GM21529 (cell line): ENCODE data around the gene MYBL2.
"Not testable (repeated sequence)": the region's sequence is repeated elsewhere in the genome, so short reads cannot be mapped to it uniquely, and the experiment has no call there.

Experiments
- ATAC-seq: cut with Tn5 transposase; IDR thresholded peaks from one replicate; pipeline ENCODE4 v1.9.1; 2021; ENCODE audit not compliant: unreplicated experiment

MYBL2 gene

DNA sequence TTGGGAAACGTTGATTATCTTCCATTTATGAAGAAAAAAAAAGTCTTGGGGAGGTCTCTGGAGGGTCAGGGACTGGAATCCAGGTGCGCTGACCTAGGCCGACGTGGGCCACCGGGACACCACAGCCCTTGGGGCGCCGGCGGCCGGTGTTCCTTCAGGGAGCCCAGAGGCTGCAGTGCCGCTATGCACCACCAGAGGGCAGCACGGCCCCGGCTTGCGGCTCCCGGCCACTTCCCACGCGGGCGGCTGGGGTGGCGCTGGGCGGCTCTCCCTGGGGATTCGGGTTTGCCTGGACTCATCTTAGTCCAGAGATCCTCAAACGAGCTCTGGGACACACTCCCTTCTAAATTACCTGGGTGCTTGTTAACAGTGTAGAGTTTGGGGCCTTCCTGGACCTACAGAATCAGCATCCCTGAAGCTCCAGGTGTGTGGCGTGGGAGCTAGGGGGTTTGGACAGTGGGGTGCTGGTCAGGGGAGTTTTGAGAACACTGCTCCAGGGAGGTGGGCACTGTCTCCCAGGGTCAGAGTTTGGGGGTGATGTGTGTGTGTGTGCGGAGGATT lies 82.9 kb downstream of the MYBL2 start:
- ATAC-seq, result no peak

DNA sequence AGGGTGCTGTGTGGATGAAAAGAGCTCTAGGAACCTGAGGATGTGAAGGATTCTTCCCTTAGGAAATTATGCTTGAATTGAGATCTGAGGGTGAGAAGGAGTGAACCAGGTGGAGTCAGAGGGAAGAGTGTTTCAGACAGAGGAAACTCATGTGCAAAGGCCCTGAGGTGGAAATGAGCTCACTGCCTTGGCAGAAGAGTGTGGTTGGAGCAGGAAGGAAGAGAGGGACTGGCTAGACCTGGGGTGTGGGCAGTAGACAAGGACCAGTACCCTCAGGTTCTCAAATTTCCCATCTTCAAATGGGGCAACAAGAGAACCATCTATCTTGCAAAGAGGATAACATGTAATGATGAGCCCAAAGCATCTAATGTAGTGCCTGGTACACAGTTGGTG lies 83.9 kb downstream of the MYBL2 start:
- ATAC-seq, result no peak

DNA sequence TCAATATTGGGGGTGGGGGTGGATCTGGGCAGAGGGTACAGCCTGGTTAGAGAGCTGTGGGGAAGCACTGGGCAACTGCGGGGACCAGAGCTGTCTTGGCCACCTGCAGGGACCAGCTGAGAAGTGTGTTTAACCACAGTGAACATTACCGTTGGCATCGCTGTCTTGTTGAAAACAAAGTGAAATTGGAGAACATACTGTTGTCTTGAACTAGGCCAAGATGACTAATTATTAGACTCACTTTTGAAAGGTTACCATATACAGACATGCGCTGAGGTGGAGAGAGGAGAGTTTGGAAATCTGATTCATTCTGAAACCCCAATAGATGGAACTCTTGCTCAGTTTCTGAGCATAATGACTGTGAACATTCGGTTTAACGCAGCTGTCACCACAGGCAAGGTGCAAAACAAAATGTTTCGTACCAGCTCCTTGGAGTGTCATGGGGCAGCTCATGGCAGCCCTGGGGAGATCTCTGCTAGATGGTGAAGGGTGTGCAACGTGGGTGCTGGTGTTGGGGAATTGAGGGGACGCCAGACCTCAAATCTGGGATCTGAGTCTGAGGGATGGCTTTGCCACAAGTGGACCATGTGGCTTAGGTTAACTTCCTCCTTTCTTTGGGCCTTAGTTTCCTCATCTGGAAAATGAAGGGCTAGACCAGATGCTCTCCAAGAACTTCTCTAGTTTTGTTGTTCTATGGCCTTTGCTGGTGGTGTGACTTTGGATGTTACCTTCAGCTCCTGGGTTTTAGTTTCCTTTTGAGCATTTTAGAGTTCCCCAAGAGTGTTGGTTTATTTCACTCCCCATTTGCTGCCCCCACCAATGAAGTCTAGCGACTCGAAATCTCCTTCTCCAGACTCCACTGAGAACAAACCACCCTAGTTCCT lies 84.5 kb downstream of the MYBL2 start:
- peak; percentile 70 for ATAC-seq

DNA sequence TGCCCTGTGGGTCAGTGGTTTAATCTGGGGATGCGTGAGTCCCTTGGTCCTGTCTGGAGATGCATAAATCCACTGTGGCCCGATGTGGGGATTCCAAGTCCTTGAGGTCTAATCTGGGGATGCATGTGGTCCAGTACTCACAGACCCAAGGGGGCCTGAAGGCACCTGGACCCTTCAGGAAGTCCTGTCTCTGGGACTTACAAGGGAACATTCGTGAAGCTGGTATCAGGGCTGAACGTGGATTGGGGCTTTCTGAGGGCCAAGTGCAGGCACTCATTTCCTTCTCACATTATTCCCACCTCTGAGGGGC lies 85.1 kb downstream of the MYBL2 start:
- no peak for ATAC-seq

GRCh38 chr20:43752561-43753301 lies 85.8 kb downstream of the MYBL2 start:
- peak; percentile 58 for ATAC-seq

- no peak for ATAC-seq
Observed at GRCh38 chr20:43755390-43755789, 88.5 kb downstream of the MYBL2 start.

DNA sequence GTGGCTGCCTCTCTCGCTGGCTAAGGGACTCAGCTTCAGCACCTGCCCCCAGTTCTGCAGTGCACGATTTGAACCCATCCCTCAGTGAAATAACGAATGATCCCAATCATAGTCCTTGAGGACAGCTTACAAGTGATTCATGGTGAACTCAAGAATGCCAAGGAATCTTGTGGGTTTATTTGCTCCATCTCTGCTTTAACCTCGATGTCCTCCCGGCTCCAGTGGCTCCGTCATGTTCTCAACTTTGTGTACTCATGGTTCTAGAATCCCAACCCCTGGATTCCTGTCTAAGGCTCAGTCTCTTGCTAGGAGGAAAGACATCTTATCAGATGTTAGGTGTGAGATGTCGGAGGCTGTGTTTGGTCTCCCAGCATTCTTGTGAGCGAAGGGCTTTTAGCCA lies 88.9 kb downstream of the MYBL2 start:
- ATAC-seq, result no peak

DNA sequence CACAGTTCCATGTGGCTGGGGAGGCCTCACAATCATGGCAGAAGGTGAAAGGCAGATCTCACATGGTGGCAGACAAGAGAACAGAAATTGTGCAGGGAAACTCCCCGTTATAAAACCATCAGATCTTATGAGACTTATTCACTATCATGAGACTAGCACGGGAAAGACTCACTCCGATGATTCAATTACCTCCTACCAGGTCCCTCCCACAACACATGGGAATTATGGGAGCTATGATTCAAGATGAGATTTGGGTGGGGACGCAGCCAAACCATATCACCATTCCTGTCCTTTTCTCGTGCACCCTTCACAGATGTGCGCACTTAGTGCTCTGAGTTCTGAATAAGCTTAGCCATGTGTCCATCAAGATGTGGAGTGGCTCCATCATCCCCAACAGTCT lies 91.0 kb downstream of the MYBL2 start:
- not testable (repeated sequence) for ATAC-seq

DNA sequence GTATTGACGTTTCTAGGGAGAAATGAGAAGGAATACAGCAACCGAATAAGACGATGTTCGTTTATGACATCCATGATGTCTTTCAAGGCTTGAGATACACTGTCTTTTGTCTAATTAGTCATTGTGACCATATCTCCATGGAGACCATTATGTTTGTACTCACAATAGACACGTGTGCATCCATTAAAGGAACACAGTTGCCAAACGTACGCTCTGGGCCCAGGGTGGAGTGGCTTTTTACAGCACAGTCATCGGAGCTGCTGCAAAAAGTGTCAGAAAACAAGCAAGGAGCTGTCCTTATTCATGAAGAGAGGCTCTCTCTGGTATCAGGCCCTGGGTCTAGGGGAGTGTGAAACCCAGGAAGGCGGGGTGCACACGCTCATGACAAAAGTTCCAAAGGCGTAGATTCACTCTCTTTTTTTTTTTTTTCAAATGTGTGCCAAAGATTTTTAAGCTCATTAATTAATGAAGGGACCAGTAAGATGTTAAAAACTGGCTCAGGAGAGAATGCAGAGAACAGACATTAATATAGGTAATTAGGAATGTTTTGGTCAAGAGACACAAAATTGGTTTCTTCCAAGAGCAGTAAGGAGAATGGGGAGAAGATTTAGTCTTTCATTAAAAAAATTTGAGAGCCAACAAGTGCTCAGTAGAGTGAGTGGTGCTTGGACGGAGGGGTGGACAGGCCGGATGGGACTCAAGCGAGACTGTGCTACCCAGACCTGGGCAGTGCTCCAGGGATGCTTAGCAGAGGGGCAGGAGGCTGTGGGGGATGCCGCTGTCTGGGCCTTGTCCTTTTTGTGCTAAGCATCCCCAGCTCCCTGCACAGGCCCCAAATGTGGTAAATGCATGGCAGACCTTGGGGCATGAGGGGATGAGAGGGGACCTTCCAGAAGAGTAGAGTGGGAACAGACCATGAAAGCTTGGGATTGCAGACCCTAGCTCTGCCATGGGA lies 94.7 kb downstream of the MYBL2 start:
- no peak for ATAC-seq

DNA sequence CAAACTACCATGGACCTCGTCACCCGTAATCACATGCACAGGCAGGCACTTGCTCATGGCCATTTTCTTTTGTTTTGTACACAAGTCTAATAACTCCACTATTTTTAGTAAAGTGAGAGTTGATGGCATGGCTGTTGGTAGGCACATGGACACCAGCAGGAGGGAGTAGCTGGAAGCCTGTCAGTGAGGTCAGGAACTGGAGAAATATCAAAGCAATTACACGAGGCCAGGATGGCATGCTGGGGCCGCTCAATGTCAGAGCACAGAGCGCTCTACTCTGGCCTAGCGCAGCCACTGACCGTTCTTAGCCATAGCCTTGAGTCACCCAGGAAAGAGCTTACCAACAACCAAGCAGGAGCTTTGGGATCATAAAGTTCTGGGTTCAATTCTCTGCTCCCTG lies 96.0 kb downstream of the MYBL2 start:
- ATAC-seq, result no peak

DNA sequence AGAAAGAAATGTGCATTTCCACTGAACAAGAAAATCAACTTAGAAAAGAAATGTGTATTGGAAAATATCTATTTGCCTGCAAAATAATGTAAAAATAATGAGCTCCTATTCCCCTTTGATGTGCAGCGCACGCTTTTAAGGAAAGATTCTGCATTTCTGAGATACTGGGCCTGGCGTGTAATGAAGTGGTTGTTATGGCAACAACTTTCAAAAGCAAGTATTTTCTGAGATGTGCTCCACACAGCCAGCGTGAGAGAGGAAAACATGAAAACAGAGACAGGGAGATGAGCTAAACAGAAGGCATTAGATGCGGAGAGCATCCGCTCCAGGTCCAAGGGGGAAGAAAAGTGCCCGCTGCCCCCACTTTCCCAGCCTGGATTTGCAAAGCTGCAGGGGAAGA lies 99.0 kb downstream of the MYBL2 start:
- no peak for ATAC-seq
